HCT116 (cell line): Measurements from ENCODE around the gene NECTIN4. TPM values are rescaled to one million over a fixed set of nuclear protein-coding genes. Genes with fewer than 3 reads are reported as not detected.

Experiments used
- ATAC-seq: fragments of 200-7000 bp; cut with Tn5 transposase; 2 replicates; pipeline ENCODE4 v1.9.1; 2020; ENCODE audit warnings: mild to moderate bottlenecking, moderate library complexity
- BruUV-seq: library from RNA; stranded (reverse); fragments of 400-500 nt; replicated peaks from 2 replicates; lab custom pipeline; 2021; lab: Mats Ljungman, UMichigan
- CTCF ChIA-PET: fragments of 300-600 bp; sonication (Branson Sonifier 250); formaldehyde crosslinking; loops from one replicate; lab custom pipeline; 2021; ENCODE audit warnings: antibody characterized with exemption; lab: Charles Lee
- POLR2A ChIA-PET: fragments of 300-600, 350-600 bp; sonication (Branson Sonifier 250); formaldehyde crosslinking; loops from one replicate; lab custom pipeline; 2021; ENCODE audit warnings: antibody characterized with exemption; lab: Charles Lee
- RAD21 ChIA-PET, 2 experiments: fragments of 300-600 bp; sonication (Branson Sonifier 250); formaldehyde crosslinking; loops; one replicate each; lab custom pipeline; 2023; ENCODE audit warnings: low total read pairs in 2 of 2; ENCODE audit not compliant: uncharacterized antibody in 2 of 2, unreplicated experiment in 2 of 2, low non-redundant PET in 1 of 2; lab: Charles Lee
- DNase-seq: peaks from one replicate; pipeline ENCODE4 v3.0.0-alpha.2; 2010; ENCODE audit warnings: low read depth, low spot score
- H2AFZ ChIP-seq: fragments of 200-600 bp; shearing (Covaris generic), sonication (generic); 2 replicates; pipeline ENCODE4 v1.6.1; 2017; ENCODE audit warnings: low read depth, mixed run types, mixed read lengths, antibody characterized with exemption, low read length; ENCODE audit not compliant: poor library complexity, severe bottlenecking
- H3K27ac ChIP-seq: 2 replicates; pipeline ENCODE4 v1.5.1; 2012; ENCODE audit warnings: low read depth, low read length
- H3K27me3 ChIP-seq: fragments of 200-600 bp; sonication (generic); 2 replicates; pipeline ENCODE4 v1.6.1; 2016; ENCODE audit warnings: mixed run types, low read length, mixed read lengths; ENCODE audit not compliant: insufficient read depth
- H3K36me3 ChIP-seq, 2 experiments: fragments of 200-500 bp in 1 of 2; fragments of 200-600 bp in 1 of 2; sonication (Bioruptor generic) in 1 of 2; sonication (generic) in 1 of 2; 2 replicates each; pipeline versions ENCODE4 v1.5.1 to v1.6.1; 2014 to 2016; ENCODE audit warnings: low read length in 2 of 2, inconsistent platforms in 1 of 2, mixed read lengths in 1 of 2, mixed run types in 1 of 2; ENCODE audit not compliant: insufficient read depth in 2 of 2, control insufficient read depth in 1 of 2
- H3K4me1 ChIP-seq, 2 experiments: fragments of 200-600 bp in 1 of 2; sonication (generic) in 1 of 2; 2 replicates each; pipeline versions ENCODE4 v1.5.1 to v1.6.1; 2012 to 2017; ENCODE audit warnings: low read length in 2 of 2, inconsistent platforms in 1 of 2, mild to moderate bottlenecking in 1 of 2, mixed read lengths in 1 of 2, mixed run types in 1 of 2, moderate library complexity in 1 of 2; ENCODE audit not compliant: insufficient read depth in 2 of 2, control insufficient read depth in 1 of 2
- H3K4me2 ChIP-seq: fragments of 200-600 bp; sonication (generic); 2 replicates; pipeline ENCODE4 v1.6.1; 2017; ENCODE audit warnings: mixed run types, low read length, mixed read lengths
- H3K4me3 ChIP-seq, 2 experiments: fragments of 200-600 bp in 1 of 2; sonication (generic) in 1 of 2; replicated peaks in 1 of 2; 2 replicates each; pipeline ENCODE4 v1.5.1; 2011 to 2016; ENCODE audit warnings: low read length in 2 of 2, control low read depth in 1 of 2, low read depth in 1 of 2, mild to moderate bottlenecking in 1 of 2, mixed read lengths in 1 of 2, mixed run types in 1 of 2
- H3K79me2 ChIP-seq: fragments of 200-600 bp; sonication (generic); 2 replicates; pipeline ENCODE4 v1.6.1; 2017; ENCODE audit warnings: mild to moderate bottlenecking, mixed run types, low read length, moderate library complexity, mixed read lengths; ENCODE audit not compliant: insufficient read depth
- H3K9ac ChIP-seq: fragments of 200-600 bp; sonication (generic); 2 replicates; pipeline ENCODE4 v1.6.1; 2016; ENCODE audit warnings: low read length, mixed read lengths
- H3K9me2 ChIP-seq: fragments of 200-600 bp; sonication (generic), shearing (Covaris generic); 2 replicates; pipeline ENCODE4 v1.6.1; 2017; ENCODE audit warnings: mixed run types, mild to moderate bottlenecking, moderate library complexity; ENCODE audit not compliant: insufficient read depth
- H3K9me3 ChIP-seq, 2 experiments: fragments of 200-500 bp in 1 of 2; fragments of 200-600 bp in 1 of 2; sonication (Bioruptor generic) in 1 of 2; sonication (generic) in 1 of 2; 2 replicates each; pipeline ENCODE4 v1.6.1; 2014 to 2017; ENCODE audit warnings: low read length in 2 of 2, mixed read lengths in 2 of 2, inconsistent platforms in 1 of 2, low read depth in 1 of 2, mild to moderate bottlenecking in 1 of 2, mixed run types in 1 of 2, moderate library complexity in 1 of 2; ENCODE audit not compliant: control insufficient read depth in 1 of 2, insufficient read depth in 1 of 2
- H4K20me1 ChIP-seq: fragments of 200-600 bp; sonication (generic), shearing (Covaris generic); 2 replicates; pipeline ENCODE4 v1.6.1; 2017; ENCODE audit warnings: mixed run types, mild to moderate bottlenecking, moderate library complexity; ENCODE audit not compliant: insufficient read depth
- ATF3 ChIP-seq: IDR thresholded peaks from 2 replicates; pipeline ENCODE4 v1.6.1; 2012
- CEBPB ChIP-seq: IDR thresholded peaks from 2 replicates; pipeline ENCODE4 v1.6.1; 2012; ENCODE audit warnings: low read depth
- EGR1 ChIP-seq: IDR thresholded peaks from 2 replicates; pipeline ENCODE4 v1.6.1; 2012; ENCODE audit warnings: low read depth
- ELF1 ChIP-seq: IDR thresholded peaks from 2 replicates; pipeline ENCODE4 v1.6.1; 2012; ENCODE audit warnings: low read depth, borderline replicate concordance
- EZH2 ChIP-seq: fragments of 200-600 bp; sonication (generic); IDR thresholded peaks from 2 replicates; pipeline ENCODE4 v1.6.1; 2017; ENCODE audit warnings: antibody characterized with exemption, mixed run types
- EZH2phosphoT487 ChIP-seq: fragments of 200-600 bp; IDR thresholded peaks from 2 replicates; pipeline ENCODE4 v1.6.1; 2018; ENCODE audit warnings: antibody characterized with exemption, borderline replicate concordance
- JUND ChIP-seq: IDR thresholded peaks from 2 replicates; pipeline ENCODE4 v1.6.1; 2012
- POLR2A ChIP-seq: IDR thresholded peaks from 2 replicates; pipeline ENCODE4 v1.7.0; 2011; ENCODE audit warnings: borderline replicate concordance; ENCODE audit not compliant: insufficient read depth, insufficient read length; ENCODE audit errors: extremely low read depth
- POLR2AphosphoS5 ChIP-seq: IDR thresholded peaks from 2 replicates; pipeline ENCODE4 v1.6.1; 2011; ENCODE audit warnings: mild to moderate bottlenecking, low read depth, low read length, moderate library complexity
- RAD21 ChIP-seq: IDR thresholded peaks from 2 replicates; pipeline ENCODE4 v1.6.1; 2012; ENCODE audit warnings: low read depth, mild to moderate bottlenecking
- SIN3A ChIP-seq: IDR thresholded peaks from 2 replicates; pipeline ENCODE4 v1.6.1; 2012; ENCODE audit warnings: low read depth
- SP1 ChIP-seq: IDR thresholded peaks from 2 replicates; pipeline ENCODE4 v1.6.1; 2012; ENCODE audit warnings: low read depth
- SRF ChIP-seq: IDR thresholded peaks from 2 replicates; pipeline ENCODE4 v1.6.1; 2012; ENCODE audit warnings: low read depth
- TCF7L2 ChIP-seq: IDR thresholded peaks from 2 replicates; pipeline ENCODE4 v1.7.0; 2011; ENCODE audit warnings: borderline replicate concordance, inconsistent platforms; ENCODE audit not compliant: insufficient read depth, insufficient read length; ENCODE audit errors: extremely low read depth
- YY1 ChIP-seq: IDR thresholded peaks from 2 replicates; pipeline ENCODE4 v1.6.1; 2011; ENCODE audit warnings: low read length, low read depth, moderate library complexity, mild to moderate bottlenecking; ENCODE audit not compliant: insufficient replicate concordance; ENCODE audit errors: extremely low read depth
- ZFX ChIP-seq: fragments of 450-650 bp; IDR thresholded peaks from 2 replicates; pipeline ENCODE4 v1.6.1; 2017
- intact Hi-C: fragments of 100-400 bp; cut with micrococcal nuclease; formaldehyde crosslinking; loops from 2 replicates; pipeline ENCODE4 v1.10.0; 2022
- total RNA-seq: library from RNA; stranded (reverse); gene quantifications from one replicate; pipeline ENCODE4 v1.2.1, GENCODE V29; 2021; ENCODE audit not compliant: unreplicated experiment
- TF ChIP-seq, protein P1 (sequence below): IDR thresholded peaks from 2 replicates; pipeline ENCODE4 v1.6.1; 2011; ENCODE audit warnings: mild to moderate bottlenecking, low read length, moderate library complexity; ENCODE audit not compliant: insufficient replicate concordance; ENCODE audit errors: extremely low read depth
- TF ChIP-seq, protein P2 (sequence below): IDR thresholded peaks from 2 replicates; pipeline ENCODE4 v1.6.1; 2012; ENCODE audit warnings: low read depth
- TF ChIP-seq, protein P3 (sequence below): IDR thresholded peaks from 2 replicates; pipeline ENCODE4 v1.6.1; 2012

Gene NECTIN4
- total RNA-seq, 1 experiment from 2014 or later = 3.3 TPM

DNA sequence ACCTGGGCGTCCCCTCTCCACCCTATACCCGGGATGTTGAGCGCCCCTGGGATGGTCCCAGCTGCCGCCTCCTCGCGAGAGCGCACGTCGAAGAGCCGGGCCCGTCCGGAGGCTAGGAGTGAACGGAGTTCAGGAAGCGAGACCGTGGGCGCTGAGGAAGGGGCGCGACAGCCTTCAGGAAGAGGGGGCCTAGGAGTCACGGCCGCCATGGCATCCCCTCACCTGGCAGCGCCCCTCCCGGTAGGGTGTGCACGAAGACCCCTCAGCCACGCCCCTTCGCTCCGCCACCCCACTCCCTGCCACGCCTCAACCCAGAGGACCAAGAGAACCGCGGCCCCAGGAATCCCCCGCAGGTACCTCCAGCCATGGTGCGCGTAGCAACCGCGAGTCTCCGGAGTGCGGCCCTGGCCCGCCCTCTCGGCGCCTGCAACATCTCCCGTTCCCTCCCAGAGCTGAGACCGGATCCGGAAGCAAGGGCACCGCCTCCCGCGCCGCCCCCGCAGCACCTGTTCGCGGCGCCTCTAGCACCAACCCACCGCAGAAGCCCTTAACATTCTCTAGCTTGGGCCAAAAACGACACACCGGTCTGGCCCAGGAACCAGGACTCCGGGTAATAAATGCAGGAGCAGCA lies 50.7 kb downstream of the NECTIN4 start, which contains the start of gene TSTD1:
Gene TSTD1 (minus strand): TSS at position 442 of the 631 bp plus-strand sequence. CDS start 75 bp downstream, at position 367.
- Histone ChIP-seq H3K4me1 (peaks cover 14 to 32% of the 10 kb centered on the region in 2 experiments), H3K27me3 (no peaks in the 10 kb centered on the region), H2AFZ (peak within 1 kb of the TSS; percentile 16), H3K9me3 (no peaks in the 10 kb centered on the region), H3K4me3 (peak within 1 kb of the TSS; percentile 76 to 88), H3K9me2 (no peaks in the 10 kb centered on the region), H3K4me2 (peak within 1 kb of the TSS; percentile 90), H3K36me3 (peaks cover 10 to 31% of the 10 kb centered on the region in 2 experiments; a peak in 3 of 4 replicates), H3K79me2 (peaks cover 34% of the 10 kb centered on the region), H4K20me1 (no peaks in the 10 kb centered on the region), H3K9ac (peak within 1 kb of the TSS; percentile 77), H3K27ac (peak within 1 kb of the TSS; percentile 88)
- ChIA-PET RAD21 (interaction anchor here in 1 of 2 experiments (0.7 kb wide), 1 partner anchor 59 kb away, joined by 3 read pairs; no protein-coding TSS in a partner anchor), POLR2A (interaction anchor here (0.8 to 2.3 kb wide), 7 partner anchors 7 to 128 kb away, joined by 3 to 24 read pairs (median 4); partner anchors contain the start of genes F11R, PPOX and USF1), CTCF (interaction anchor here (0.9 to 1.1 kb wide), 2 partner anchors 17 to 267 kb away, joined by 4 to 5 read pairs; partner anchors contain the start of gene F11R)
- BruUV-seq = TSS peak; percentile 72
- intact Hi-C loops = loop anchor here (2.0 kb wide), 1 partner anchor 42 kb away; no protein-coding TSS in a partner anchor
- DNase-seq (no peak), ATAC-seq (peak; percentile 83)
- peak; percentile 51; the same call in 1 of the 2 replicates for TF ChIP-seq ZFX
- TF ChIP-seq YY1 = no peak
- TF ChIP-seq CEBPB = no peak
- no peak for TF ChIP-seq EZH2phosphoT487
- peak; percentile 91 for TF ChIP-seq POLR2AphosphoS5
- TF ChIP-seq SP1 = no peak
- TF ChIP-seq, protein P1, sequence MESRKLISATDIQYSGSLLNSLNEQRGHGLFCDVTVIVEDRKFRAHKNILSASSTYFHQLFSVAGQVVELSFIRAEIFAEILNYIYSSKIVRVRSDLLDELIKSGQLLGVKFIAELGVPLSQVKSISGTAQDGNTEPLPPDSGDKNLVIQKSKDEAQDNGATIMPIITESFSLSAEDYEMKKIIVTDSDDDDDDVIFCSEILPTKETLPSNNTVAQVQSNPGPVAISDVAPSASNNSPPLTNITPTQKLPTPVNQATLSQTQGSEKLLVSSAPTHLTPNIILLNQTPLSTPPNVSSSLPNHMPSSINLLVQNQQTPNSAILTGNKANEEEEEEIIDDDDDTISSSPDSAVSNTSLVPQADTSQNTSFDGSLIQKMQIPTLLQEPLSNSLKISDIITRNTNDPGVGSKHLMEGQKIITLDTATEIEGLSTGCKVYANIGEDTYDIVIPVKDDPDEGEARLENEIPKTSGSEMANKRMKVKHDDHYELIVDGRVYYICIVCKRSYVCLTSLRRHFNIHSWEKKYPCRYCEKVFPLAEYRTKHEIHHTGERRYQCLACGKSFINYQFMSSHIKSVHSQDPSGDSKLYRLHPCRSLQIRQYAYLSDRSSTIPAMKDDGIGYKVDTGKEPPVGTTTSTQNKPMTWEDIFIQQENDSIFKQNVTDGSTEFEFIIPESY = no peak
- no peak for TF ChIP-seq EGR1
- TF ChIP-seq TCF7L2 = no peak
- peak; percentile 57 for TF ChIP-seq POLR2A
- TF ChIP-seq ATF3 = no peak
- no peak for TF ChIP-seq SIN3A
- no peak for TF ChIP-seq SRF
- TF ChIP-seq ELF1 = no peak
- TF ChIP-seq, protein P2, sequence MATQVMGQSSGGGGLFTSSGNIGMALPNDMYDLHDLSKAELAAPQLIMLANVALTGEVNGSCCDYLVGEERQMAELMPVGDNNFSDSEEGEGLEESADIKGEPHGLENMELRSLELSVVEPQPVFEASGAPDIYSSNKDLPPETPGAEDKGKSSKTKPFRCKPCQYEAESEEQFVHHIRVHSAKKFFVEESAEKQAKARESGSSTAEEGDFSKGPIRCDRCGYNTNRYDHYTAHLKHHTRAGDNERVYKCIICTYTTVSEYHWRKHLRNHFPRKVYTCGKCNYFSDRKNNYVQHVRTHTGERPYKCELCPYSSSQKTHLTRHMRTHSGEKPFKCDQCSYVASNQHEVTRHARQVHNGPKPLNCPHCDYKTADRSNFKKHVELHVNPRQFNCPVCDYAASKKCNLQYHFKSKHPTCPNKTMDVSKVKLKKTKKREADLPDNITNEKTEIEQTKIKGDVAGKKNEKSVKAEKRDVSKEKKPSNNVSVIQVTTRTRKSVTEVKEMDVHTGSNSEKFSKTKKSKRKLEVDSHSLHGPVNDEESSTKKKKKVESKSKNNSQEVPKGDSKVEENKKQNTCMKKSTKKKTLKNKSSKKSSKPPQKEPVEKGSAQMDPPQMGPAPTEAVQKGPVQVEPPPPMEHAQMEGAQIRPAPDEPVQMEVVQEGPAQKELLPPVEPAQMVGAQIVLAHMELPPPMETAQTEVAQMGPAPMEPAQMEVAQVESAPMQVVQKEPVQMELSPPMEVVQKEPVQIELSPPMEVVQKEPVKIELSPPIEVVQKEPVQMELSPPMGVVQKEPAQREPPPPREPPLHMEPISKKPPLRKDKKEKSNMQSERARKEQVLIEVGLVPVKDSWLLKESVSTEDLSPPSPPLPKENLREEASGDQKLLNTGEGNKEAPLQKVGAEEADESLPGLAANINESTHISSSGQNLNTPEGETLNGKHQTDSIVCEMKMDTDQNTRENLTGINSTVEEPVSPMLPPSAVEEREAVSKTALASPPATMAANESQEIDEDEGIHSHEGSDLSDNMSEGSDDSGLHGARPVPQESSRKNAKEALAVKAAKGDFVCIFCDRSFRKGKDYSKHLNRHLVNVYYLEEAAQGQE = no peak
- TF ChIP-seq RAD21 = no peak
- no peak for TF ChIP-seq EZH2
- TF ChIP-seq JUND = no peak
- TF ChIP-seq, protein P3, sequence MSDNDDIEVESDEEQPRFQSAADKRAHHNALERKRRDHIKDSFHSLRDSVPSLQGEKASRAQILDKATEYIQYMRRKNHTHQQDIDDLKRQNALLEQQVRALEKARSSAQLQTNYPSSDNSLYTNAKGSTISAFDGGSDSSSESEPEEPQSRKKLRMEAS = no peak
